ENCODE data around the gene MLPH.

MLPH gene

GRCh38 chr2:237592425-237592980, 105.5 kb downstream of the MLPH start:
- no peaks in the 10 kb centered on the region for H3K9me2 ChIP-seq (replicated peaks; ENCODE audit: insufficient read depth, low read length)
- no peaks in the 10 kb centered on the region for H4K20me1 ChIP-seq (ENCODE audit: low read depth, low read length)
- no peaks in the 10 kb centered on the region for H3K9me3 ChIP-seq (ENCODE audit: insufficient read depth, low read length)
- H3K4me3 ChIP-seq (ENCODE audit: insufficient read depth, low read length, poor library complexity, severe bottlenecking) = no peak overlapping the region
- no peak overlapping the region for H2AFZ ChIP-seq (ENCODE audit: low read depth, low read length, severe bottlenecking)
- no peaks in the 10 kb centered on the region for H3K79me2 ChIP-seq (ENCODE audit: insufficient read depth, low read length)
- no peak overlapping the region for H3K4me2 ChIP-seq (ENCODE audit: low read depth, low read length, poor library complexity, severe bottlenecking)
- H3K27me3 ChIP-seq (ENCODE audit: low read length) = no peaks in the 10 kb centered on the region
- H3F3A ChIP-seq (ENCODE audit: insufficient read depth) = no peaks in the 10 kb centered on the region
- no peak overlapping the region for H3K27ac ChIP-seq (ENCODE audit: low read depth, low read length)
- H3K36me3 ChIP-seq (ENCODE audit: low read length) = no peaks in the 10 kb centered on the region
- H3K9ac ChIP-seq (ENCODE audit: low read length) = no peak overlapping the region
- no peak for TF ChIP-seq EZH2phosphoT487 (conservative IDR thresholded peaks at IDR 0.05; ENCODE audit: low read length)
- TF ChIP-seq, protein P1, sequence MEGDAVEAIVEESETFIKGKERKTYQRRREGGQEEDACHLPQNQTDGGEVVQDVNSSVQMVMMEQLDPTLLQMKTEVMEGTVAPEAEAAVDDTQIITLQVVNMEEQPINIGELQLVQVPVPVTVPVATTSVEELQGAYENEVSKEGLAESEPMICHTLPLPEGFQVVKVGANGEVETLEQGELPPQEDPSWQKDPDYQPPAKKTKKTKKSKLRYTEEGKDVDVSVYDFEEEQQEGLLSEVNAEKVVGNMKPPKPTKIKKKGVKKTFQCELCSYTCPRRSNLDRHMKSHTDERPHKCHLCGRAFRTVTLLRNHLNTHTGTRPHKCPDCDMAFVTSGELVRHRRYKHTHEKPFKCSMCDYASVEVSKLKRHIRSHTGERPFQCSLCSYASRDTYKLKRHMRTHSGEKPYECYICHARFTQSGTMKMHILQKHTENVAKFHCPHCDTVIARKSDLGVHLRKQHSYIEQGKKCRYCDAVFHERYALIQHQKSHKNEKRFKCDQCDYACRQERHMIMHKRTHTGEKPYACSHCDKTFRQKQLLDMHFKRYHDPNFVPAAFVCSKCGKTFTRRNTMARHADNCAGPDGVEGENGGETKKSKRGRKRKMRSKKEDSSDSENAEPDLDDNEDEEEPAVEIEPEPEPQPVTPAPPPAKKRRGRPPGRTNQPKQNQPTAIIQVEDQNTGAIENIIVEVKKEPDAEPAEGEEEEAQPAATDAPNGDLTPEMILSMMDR (IDR thresholded peaks at IDR 0.05; ENCODE audit: insufficient read depth, low read length, poor library complexity, severe bottlenecking) = no peak

- H3K4me2 ChIP-seq (ENCODE audit: low read depth, low read length, poor library complexity, severe bottlenecking) = no peak overlapping the region
- H3K79me2 ChIP-seq (ENCODE audit: insufficient read depth, low read length) = no peaks in the 10 kb centered on the region
These were observed 106.0 kb downstream of the MLPH start for GRCh38 chr2:237593036-237593435.

DNA sequence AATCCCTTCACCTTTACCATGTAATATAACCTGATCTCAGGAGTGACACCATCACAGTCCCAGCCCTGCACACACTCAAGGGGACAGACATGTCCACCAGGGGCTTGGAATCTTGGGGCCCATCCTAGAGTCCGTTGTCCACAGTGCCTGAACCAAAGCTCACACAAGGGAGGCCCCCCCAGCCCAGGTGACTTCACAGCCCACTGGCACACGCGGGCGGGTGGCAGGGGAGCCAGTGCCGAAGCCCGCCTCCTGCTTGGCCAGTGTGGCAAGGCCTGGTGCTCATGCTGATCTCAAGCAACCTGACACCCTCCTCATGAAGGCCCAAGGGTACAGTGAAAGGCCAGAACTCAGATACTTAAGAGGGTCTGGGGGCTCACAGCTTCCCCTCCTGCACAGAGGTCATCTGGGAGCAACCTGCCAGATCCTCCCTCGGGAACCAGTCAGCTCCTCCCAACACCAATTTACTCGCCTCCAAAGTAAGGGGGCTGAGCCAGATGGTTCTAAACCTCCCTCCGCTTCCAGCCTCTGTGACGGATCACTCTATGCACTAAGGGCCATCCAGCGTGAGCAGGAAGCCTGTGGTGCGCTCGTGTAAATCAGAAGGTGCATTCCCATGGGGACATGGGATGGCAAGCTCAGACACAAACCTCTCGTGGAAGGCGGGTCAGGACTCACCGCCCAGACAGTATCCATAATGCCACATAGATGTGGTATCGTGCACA, 106.7 kb downstream of the MLPH start:
- Histone ChIP-seq H3K9me2 (replicated peaks; ENCODE audit: insufficient read depth, low read length) (no peaks in the 10 kb centered on the region), H3K27ac (ENCODE audit: low read depth, low read length) (no peak overlapping the region), H3K4me3 (ENCODE audit: insufficient read depth, low read length, poor library complexity, severe bottlenecking) (no peak overlapping the region), H2AFZ (ENCODE audit: low read depth, low read length, severe bottlenecking) (no peak overlapping the region), H3K36me3 (ENCODE audit: low read length) (no peaks in the 10 kb centered on the region), H4K20me1 (ENCODE audit: low read depth, low read length) (no peaks in the 10 kb centered on the region), H3K4me2 (ENCODE audit: low read depth, low read length, poor library complexity, severe bottlenecking) (no peak overlapping the region), H3K9ac (ENCODE audit: low read length) (no peak overlapping the region), H3F3A (ENCODE audit: insufficient read depth) (no peaks in the 10 kb centered on the region), H3K79me2 (ENCODE audit: insufficient read depth, low read length) (no peaks in the 10 kb centered on the region), H3K27me3 (ENCODE audit: low read length) (no peaks in the 10 kb centered on the region), H3K9me3 (ENCODE audit: insufficient read depth, low read length) (no peaks in the 10 kb centered on the region)
- TF ChIP-seq, protein P1 (IDR thresholded peaks at IDR 0.05; ENCODE audit: insufficient read depth, low read length, poor library complexity, severe bottlenecking) = no peak
- TF ChIP-seq EZH2phosphoT487 (conservative IDR thresholded peaks at IDR 0.05; ENCODE audit: low read length) = no peak

More at GRCh38 chr2:237593036-237593435, 106.0 kb downstream of the MLPH start:
- Histone ChIP-seq H2AFZ (ENCODE audit: low read depth, low read length, severe bottlenecking) (no peak overlapping the region), H3K4me3 (ENCODE audit: insufficient read depth, low read length, poor library complexity, severe bottlenecking) (no peak overlapping the region), H3K9ac (ENCODE audit: low read length) (no peak overlapping the region), H3F3A (ENCODE audit: insufficient read depth) (no peaks in the 10 kb centered on the region), H3K27me3 (ENCODE audit: low read length) (no peaks in the 10 kb centered on the region), H3K9me2 (replicated peaks; ENCODE audit: insufficient read depth, low read length) (no peaks in the 10 kb centered on the region), H3K27ac (ENCODE audit: low read depth, low read length) (no peak overlapping the region), H3K36me3 (ENCODE audit: low read length) (no peaks in the 10 kb centered on the region), H3K9me3 (ENCODE audit: insufficient read depth, low read length) (no peaks in the 10 kb centered on the region), H4K20me1 (ENCODE audit: low read depth, low read length) (no peaks in the 10 kb centered on the region)
- TF ChIP-seq EZH2phosphoT487 (conservative IDR thresholded peaks at IDR 0.05; ENCODE audit: low read length) = no peak
- TF ChIP-seq, protein P1 (IDR thresholded peaks at IDR 0.05; ENCODE audit: insufficient read depth, low read length, poor library complexity, severe bottlenecking) = no peak
